KMS-11 (cell line): ENCODE results near the gene TIE1.

Experiments
- H2AFZ ChIP-seq: fragments of 200-600 bp; sonication (generic); 2 replicates; pipeline ENCODE4 v1.6.1; 2016; ENCODE audit warnings: antibody characterized with exemption, mixed run types, low read depth
- H3K27ac ChIP-seq: fragments of 200-600 bp; sonication (generic); 2 replicates; pipeline ENCODE4 v1.6.1; 2016; ENCODE audit warnings: mild to moderate bottlenecking, mixed run types
- H3K27me3 ChIP-seq: fragments of 200-600 bp; sonication (generic); 2 replicates; pipeline ENCODE4 v1.6.1; 2017; ENCODE audit warnings: mild to moderate bottlenecking, low read depth, mixed run types, moderate library complexity; ENCODE audit not compliant: insufficient read depth
- H3K36me3 ChIP-seq: fragments of 200-600 bp; sonication (generic); 2 replicates; pipeline ENCODE4 v1.6.1; 2017; ENCODE audit warnings: mild to moderate bottlenecking, mixed run types; ENCODE audit not compliant: insufficient read depth
- H3K4me1 ChIP-seq: fragments of 200-600 bp; sonication (generic); 2 replicates; pipeline ENCODE4 v1.6.1; 2016; ENCODE audit warnings: mild to moderate bottlenecking, low read depth, mixed run types; ENCODE audit not compliant: poor library complexity, severe bottlenecking
- H3K4me2 ChIP-seq: fragments of 200-600 bp; sonication (generic); 2 replicates; pipeline ENCODE4 v1.7.0; 2016; ENCODE audit warnings: mild to moderate bottlenecking, mixed run types
- H3K4me3 ChIP-seq: fragments of 200-600 bp; sonication (generic); IDR thresholded peaks from 2 replicates; pipeline ENCODE4 v1.6.1; 2017; ENCODE audit warnings: low read depth, low read length, mixed read lengths; ENCODE audit not compliant: insufficient read depth
- H3K79me2 ChIP-seq: fragments of 200-600 bp; sonication (generic); 2 replicates; pipeline ENCODE4 v1.6.1; 2016; ENCODE audit warnings: low read depth, mixed run types; ENCODE audit not compliant: insufficient read depth
- H3K9ac ChIP-seq: fragments of 200-600 bp; sonication (generic); 2 replicates; pipeline ENCODE4 v1.6.1; 2016; ENCODE audit warnings: mild to moderate bottlenecking, mixed run types
- H4K20me1 ChIP-seq: fragments of 200-600 bp; sonication (generic); 2 replicates; pipeline ENCODE4 v1.6.1; 2016; ENCODE audit warnings: mild to moderate bottlenecking, mixed run types; ENCODE audit not compliant: insufficient read depth
- CTCF ChIP-seq: fragments of 200-600 bp; sonication (generic); conservative IDR thresholded peaks from 2 replicates; pipeline ENCODE4 v1.6.1; 2017; ENCODE audit warnings: low read depth, mild to moderate bottlenecking, antibody characterized with exemption, low read length, moderate library complexity, mixed read lengths

TIE1 gene

GRCh38 chr1:43354936-43355335, 54.2 kb downstream of the TIE1 start:
- no peak for TF ChIP-seq CTCF
- Histone ChIP-seq H3K4me1 (peaks cover 12% of the 10 kb centered on the region), H3K27ac (no peak overlapping the region), H3K9ac (no peak overlapping the region), H3K79me2 (peaks cover 12% of the 10 kb centered on the region), H3K36me3 (no peaks in the 10 kb centered on the region), H4K20me1 (no peaks in the 10 kb centered on the region), H3K4me3 (no peak overlapping the region), H3K27me3 (no peaks in the 10 kb centered on the region), H3K4me2 (no peak overlapping the region), H2AFZ (no peak overlapping the region)

GRCh38 chr1:43357251-43357650, 56.5 kb downstream of the TIE1 start:
- TF ChIP-seq CTCF: no peak
- Histone ChIP-seq H3K4me2 (peak overlapping the region; percentile 43; the same call in 1 of the 2 replicates), H3K36me3 (no peaks in the 10 kb centered on the region), H2AFZ (no peak overlapping the region), H3K27me3 (no peaks in the 10 kb centered on the region), H3K9ac (no peak overlapping the region), H3K4me3 (no peak overlapping the region), H4K20me1 (no peaks in the 10 kb centered on the region), H3K4me1 (peaks cover 23% of the 10 kb centered on the region), H3K27ac (no peak overlapping the region), H3K79me2 (peaks cover 23% of the 10 kb centered on the region)

GRCh38 chr1:43358121-43358745, 57.5 kb downstream of the TIE1 start:
- H4K20me1 ChIP-seq: no peaks in the 10 kb centered on the region
- H3K9ac ChIP-seq: peak overlapping the region; percentile 61; the same call in 1 of the 2 replicates
- peak overlapping the region; percentile 94 for H2AFZ ChIP-seq
- peak overlapping the region; percentile 63 for H3K27ac ChIP-seq
- H3K27me3 ChIP-seq: no peaks in the 10 kb centered on the region
- peaks cover 23% of the 10 kb centered on the region for H3K4me1 ChIP-seq
- H3K4me2 ChIP-seq: peak overlapping the region; percentile 43
- peaks cover 23% of the 10 kb centered on the region for H3K79me2 ChIP-seq
- peak overlapping the region; percentile 93 for H3K4me3 ChIP-seq
- H3K36me3 ChIP-seq: no peaks in the 10 kb centered on the region
- peak; percentile 67 for TF ChIP-seq CTCF

- TF ChIP-seq CTCF: no peak
- H3K4me1 ChIP-seq: peaks cover 23% of the 10 kb centered on the region
- H3K9ac ChIP-seq: peak within 1 kb of the TSS; percentile 61; the same call in 1 of the 2 replicates
- no peaks in the 10 kb centered on the region for H3K27me3 ChIP-seq
- H3K4me3 ChIP-seq: peak within 1 kb of the TSS; percentile 93
- H3K4me2 ChIP-seq: peak within 1 kb of the TSS; percentile 70
- H2AFZ ChIP-seq: peak within 1 kb of the TSS; percentile 94
- peak within 1 kb of the TSS; percentile 63 for H3K27ac ChIP-seq
- H3K79me2 ChIP-seq: peaks cover 23% of the 10 kb centered on the region
- no peaks in the 10 kb centered on the region for H4K20me1 ChIP-seq
- H3K36me3 ChIP-seq: no peaks in the 10 kb centered on the region
Observed at GRCh38 chr1:43358746-43359693, 58.2 kb downstream of the TIE1 start, which contains the start of gene CDC20. Gene CDC20 (plus strand): TSS chr1:43358981. CDS start chr1:43359216, 235 bp downstream.
